Suprapubic skin (tissue), 4 donors: Measurements from ENCODE around the gene LBHD1. TPM values are rescaled to one million over a fixed set of nuclear protein-coding genes. Genes with fewer than 3 reads are reported as not detected.

ENCODE experiments used
- DNase-seq, 2 donors: peaks; one replicate each; pipeline ENCODE4 v3.0.0-alpha.2; 2019; ENCODE audit warnings: low spot score in 2 of 2
- H3K27ac ChIP-seq: fragments of 200-600 bp; sonication (generic); one replicate; pipeline ENCODE4 v1.5.1; 2019
- H3K27me3 ChIP-seq: fragments of 200-600 bp; sonication (generic); one replicate; pipeline ENCODE4 v1.5.1; 2019
- H3K36me3 ChIP-seq: fragments of 200-600 bp; sonication (generic); one replicate; pipeline ENCODE4 v1.5.1; 2019
- H3K4me1 ChIP-seq: fragments of 200-600 bp; sonication (generic); one replicate; pipeline ENCODE4 v1.5.1; 2019
- H3K4me3 ChIP-seq: fragments of 200-600 bp; sonication (generic); one replicate; pipeline ENCODE4 v1.5.1; 2019; ENCODE audit warnings: mild to moderate bottlenecking
- H3K9me3 ChIP-seq: fragments of 200-600 bp; sonication (generic); one replicate; pipeline ENCODE4 v1.5.1; 2019
- CTCF ChIP-seq, 2 donors: fragments of 200-600 bp in 1 of 2; fragments of 450-650 bp in 1 of 2; sonication (generic) in 1 of 2; IDR thresholded peaks; one replicate each; pipeline ENCODE4 v1.5.1; 2016 to 2019; ENCODE audit warnings: antibody characterized with exemption in 2 of 2, mild to moderate bottlenecking in 1 of 2, moderate library complexity in 1 of 2
- EP300 ChIP-seq: sonication (generic); formaldehyde crosslinking; IDR thresholded peaks from one replicate; pipeline ENCODE4 v1.6.1; 2017; ENCODE audit warnings: antibody characterized with exemption
- POLR2A ChIP-seq, 2 donors: fragments of 450-650 bp; IDR thresholded peaks; one replicate each; pipeline ENCODE4 v1.6.1; 2017; ENCODE audit warnings: antibody characterized with exemption in 2 of 2, mild to moderate bottlenecking in 2 of 2, moderate library complexity in 2 of 2
- POLR2AphosphoS5 ChIP-seq, 3 donors: sonication (generic); formaldehyde crosslinking; IDR thresholded peaks; one replicate each; pipeline ENCODE4 v1.6.1; 2017; ENCODE audit warnings: antibody characterized with exemption in 3 of 3
- WGBS: methylation state at CpG from one replicate; pipeline ENCODE4 v1.1.5; 2018; 5-methylcytosine and 5-hydroxymethylcytosine counted together
- total RNA-seq, 4 donors: library from RNA; depleted of rRNA; stranded (reverse); fragments of >200 nt; gene quantifications; one replicate each; pipeline ENCODE4 v1.1.0, GENCODE V29; 2016

The LBHD1 gene
- total RNA-seq, 4 donors from 2014 or later = 1.7 to 8.7 (median 3.3) TPM

GRCh38 chr11:62648185-62648966, 23.7 kb downstream of the LBHD1 start:
- Histone ChIP-seq H3K36me3 (peaks cover 35% of the 10 kb centered on the region), H3K27me3 (no peaks in the 10 kb centered on the region), H3K27ac (no peak overlapping the region), H3K4me3 (no peak overlapping the region), H3K9me3 (no peaks in the 10 kb centered on the region), H3K4me1 (peaks cover 40% of the 10 kb centered on the region)
- TF ChIP-seq POLR2AphosphoS5 (IDR thresholded peaks at IDR 0.05) = no peak
- no peak for TF ChIP-seq CTCF (IDR thresholded peaks at IDR 0.05)
- no peak for TF ChIP-seq EP300
- no peak for TF ChIP-seq POLR2A (IDR thresholded peaks at IDR 0.05)
- no peak for DNase-seq
- WGBS = 89% methylated on average over 14 of the region's 24 CpGs

GRCh38 chr11:62647609-62648005, 24.5 kb downstream of the LBHD1 start:
- no peak overlapping the region for H3K27ac ChIP-seq
- no peaks in the 10 kb centered on the region for H3K27me3 ChIP-seq
- H3K36me3 ChIP-seq = peaks cover 38% of the 10 kb centered on the region
- no peak for DNase-seq
- no peak overlapping the region for H3K4me3 ChIP-seq
- no peak for TF ChIP-seq EP300
- TF ChIP-seq POLR2A (IDR thresholded peaks at IDR 0.05) = no peak
- TF ChIP-seq POLR2AphosphoS5 (IDR thresholded peaks at IDR 0.05) = no peak
- no peak for TF ChIP-seq CTCF (IDR thresholded peaks at IDR 0.05)
- no peaks in the 10 kb centered on the region for H3K9me3 ChIP-seq
- peaks cover 38% of the 10 kb centered on the region for H3K4me1 ChIP-seq
- WGBS = 79% methylated on average over 3 of the region's 6 CpGs

- no peak for DNase-seq
- Histone ChIP-seq H3K9me3 (no peaks in the 10 kb centered on the region), H3K27me3 (no peaks in the 10 kb centered on the region), H3K36me3 (peaks cover 38% of the 10 kb centered on the region), H3K27ac (peak overlapping the region; percentile 98), H3K4me3 (peak overlapping the region; percentile 99), H3K4me1 (peaks cover 33% of the 10 kb centered on the region)
- no peak for TF ChIP-seq EP300
- TF ChIP-seq POLR2A (IDR thresholded peaks at IDR 0.05) = no peak
- no peak for TF ChIP-seq POLR2AphosphoS5 (IDR thresholded peaks at IDR 0.05)
- TF ChIP-seq CTCF (IDR thresholded peaks at IDR 0.05) = no peak
- WGBS = 49% methylated on average over 21 of the region's 32 CpGs
Measured at GRCh38 chr11:62646825-62647608, 25.1 kb downstream of the LBHD1 start.

GRCh38 chr11:62645946-62646824, 25.9 kb downstream of the LBHD1 start, which contains the start of gene GANAB:
Gene GANAB, minus strand, starts transcription at chr11:62646613. Its CDS starts 14 bp downstream, at chr11:62646599.
- H3K4me1 ChIP-seq = peaks cover 26% of the 10 kb centered on the region
- WGBS = under 1% methylated on average over 49 of the region's 73 CpGs
- peak within 1 kb of the TSS; percentile 99 for H3K4me3 ChIP-seq
- peaks cover 38% of the 10 kb centered on the region for H3K36me3 ChIP-seq
- H3K27ac ChIP-seq = peak within 1 kb of the TSS; percentile 98
- no peaks in the 10 kb centered on the region for H3K27me3 ChIP-seq
- TF ChIP-seq CTCF (IDR thresholded peaks at IDR 0.05) = no peak
- peak; percentile 53 to 81 for TF ChIP-seq POLR2A (IDR thresholded peaks at IDR 0.05)
- TF ChIP-seq POLR2AphosphoS5 (IDR thresholded peaks at IDR 0.05) = peak; percentile 18 to 76 (median 60)
- peak; percentile 100 for DNase-seq
- no peaks in the 10 kb centered on the region for H3K9me3 ChIP-seq
